Measurements from ENCODE around the gene TSPAN3. TPM values are rescaled to one million over a fixed set of nuclear protein-coding genes. Genes with fewer than 3 reads are reported as not detected.

The TSPAN3 gene
- total RNA-seq, 2 experiments from 2014 or later = 25.6 to 27.0 TPM

- ATAC-seq (no peak), DNase-seq (peak; percentile 47)
- H3K27me3 Mint-ChIP-seq = no peaks in the 10 kb centered on the region
- H3K27ac Mint-ChIP-seq = peak overlapping the region; percentile 28
- ChIA-PET CTCF (interaction anchor here (1.1 kb wide), 2 partner anchors 11 to 27 kb away, joined by 3 read pairs; no protein-coding TSS in a partner anchor), POLR2A (interaction anchor here (1.1 to 1.7 kb wide), 4 partner anchors 11 to 125 kb away, joined by 3 to 7 read pairs (median 4); no protein-coding TSS in a partner anchor)
- peaks cover 73% of the 10 kb centered on the region for H3K36me3 Mint-ChIP-seq (ENCODE audit: low read depth)
- peaks cover 76% of the 10 kb centered on the region for H3K4me1 Mint-ChIP-seq (ENCODE audit: low read depth)
- intact Hi-C loops (cut with micrococcal nuclease) = no loop called here
- H3K4me3 Mint-ChIP-seq = peak overlapping the region; percentile 95
- TF ChIP-seq, protein P1, sequence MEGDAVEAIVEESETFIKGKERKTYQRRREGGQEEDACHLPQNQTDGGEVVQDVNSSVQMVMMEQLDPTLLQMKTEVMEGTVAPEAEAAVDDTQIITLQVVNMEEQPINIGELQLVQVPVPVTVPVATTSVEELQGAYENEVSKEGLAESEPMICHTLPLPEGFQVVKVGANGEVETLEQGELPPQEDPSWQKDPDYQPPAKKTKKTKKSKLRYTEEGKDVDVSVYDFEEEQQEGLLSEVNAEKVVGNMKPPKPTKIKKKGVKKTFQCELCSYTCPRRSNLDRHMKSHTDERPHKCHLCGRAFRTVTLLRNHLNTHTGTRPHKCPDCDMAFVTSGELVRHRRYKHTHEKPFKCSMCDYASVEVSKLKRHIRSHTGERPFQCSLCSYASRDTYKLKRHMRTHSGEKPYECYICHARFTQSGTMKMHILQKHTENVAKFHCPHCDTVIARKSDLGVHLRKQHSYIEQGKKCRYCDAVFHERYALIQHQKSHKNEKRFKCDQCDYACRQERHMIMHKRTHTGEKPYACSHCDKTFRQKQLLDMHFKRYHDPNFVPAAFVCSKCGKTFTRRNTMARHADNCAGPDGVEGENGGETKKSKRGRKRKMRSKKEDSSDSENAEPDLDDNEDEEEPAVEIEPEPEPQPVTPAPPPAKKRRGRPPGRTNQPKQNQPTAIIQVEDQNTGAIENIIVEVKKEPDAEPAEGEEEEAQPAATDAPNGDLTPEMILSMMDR (IDR thresholded peaks at IDR 0.05) = no peak
- peaks cover 4% of the 10 kb centered on the region for H3K9me3 Mint-ChIP-seq
These were observed 70.9 kb downstream of the TSPAN3 start for GRCh38 chr15:76999996-77000395.

GRCh38 chr15:76998663-76999285 is 72.1 kb downstream of the TSPAN3 start:
- ChIA-PET CTCF (interaction anchor here (0.7 to 6.3 kb wide), 10 partner anchors 10 to 51 kb away, joined by 3 to 42 read pairs (median 6); no protein-coding TSS in a partner anchor), POLR2A (interaction anchor here (1.0 to 6.3 kb wide), 8 partner anchors 10 to 44 kb away, joined by 3 to 62 read pairs (median 6); no protein-coding TSS in a partner anchor)
- Mint-ChIP-seq H3K36me3 (ENCODE audit: low read depth) (peaks cover 62% of the 10 kb centered on the region), H3K4me1 (ENCODE audit: low read depth) (peaks cover 77% of the 10 kb centered on the region), H3K9me3 (no peaks in the 10 kb centered on the region), H3K27ac (peak overlapping the region; percentile 98), H3K27me3 (no peaks in the 10 kb centered on the region), H3K4me3 (peak overlapping the region; percentile 95)
- intact Hi-C loops (cut with micrococcal nuclease) = no loop called here
- ATAC-seq (no peak), DNase-seq (no peak)
- TF ChIP-seq, protein P1 (IDR thresholded peaks at IDR 0.05) = no peak

DNA sequence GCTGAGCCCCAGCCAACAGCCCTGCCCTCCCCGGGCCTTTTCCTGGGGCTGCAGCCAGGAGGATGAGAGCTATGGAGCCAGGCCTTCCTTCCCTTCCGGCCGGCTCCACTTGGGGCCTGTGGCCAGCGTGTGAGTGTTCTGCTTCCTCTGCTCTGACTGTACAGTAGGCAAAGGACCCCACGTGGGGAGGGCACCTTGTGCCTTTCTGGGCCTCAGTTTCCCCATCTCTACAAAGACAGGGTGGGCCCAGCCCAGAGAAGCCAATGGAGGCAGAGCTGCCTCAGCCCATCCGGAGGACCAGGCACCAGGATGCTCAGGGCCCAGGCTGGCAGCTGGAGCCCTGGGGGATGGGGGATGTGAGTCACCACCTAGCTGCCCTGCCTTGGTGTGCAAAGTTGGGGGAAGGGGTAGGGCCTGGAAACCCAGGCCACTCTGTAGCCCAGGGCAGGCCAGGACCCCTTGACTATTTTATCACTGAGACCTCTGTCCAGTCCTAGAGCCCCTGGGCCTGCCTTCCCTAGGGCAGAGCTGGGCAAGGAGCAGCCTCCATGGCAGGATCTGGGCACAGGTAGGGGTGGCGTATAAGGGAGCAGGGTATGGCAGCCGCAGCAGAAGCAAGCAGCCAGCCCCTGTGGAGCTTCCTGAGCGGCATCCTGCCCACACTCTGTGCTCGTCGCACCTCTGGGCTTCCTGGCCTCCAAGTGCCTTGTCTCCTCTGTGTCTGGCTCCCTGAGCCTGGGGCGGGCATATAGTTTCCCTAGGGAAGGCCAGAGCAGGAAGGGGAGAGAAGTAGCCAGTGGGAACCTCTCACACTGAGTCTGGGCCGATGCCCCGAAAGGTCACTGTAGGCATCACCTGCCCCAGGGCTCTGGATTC is 74.1 kb downstream of the TSPAN3 start:
- peak overlapping the region; percentile 95 for H3K4me3 Mint-ChIP-seq
- no peaks in the 10 kb centered on the region for H3K9me3 Mint-ChIP-seq
- TF ChIP-seq, protein P1 (IDR thresholded peaks at IDR 0.05) = no peak
- H3K4me1 Mint-ChIP-seq (ENCODE audit: low read depth) = peaks cover 72% of the 10 kb centered on the region
- ATAC-seq (peak; percentile 48), DNase-seq (peak; percentile 82)
- H3K27ac Mint-ChIP-seq = peak overlapping the region; percentile 98
- intact Hi-C loops (cut with micrococcal nuclease) = no loop called here
- CTCF ChIA-PET = interaction anchor here (0.6 to 6.3 kb wide), 10 partner anchors 9 to 34 kb away, joined by 3 to 42 read pairs (median 6); no protein-coding TSS in a partner anchor
- H3K27me3 Mint-ChIP-seq = no peaks in the 10 kb centered on the region
- POLR2A ChIA-PET = interaction anchor here (0.5 to 6.3 kb wide), 9 partner anchors 8 to 26 kb away, joined by 3 to 62 read pairs (median 4); no protein-coding TSS in a partner anchor
- H3K36me3 Mint-ChIP-seq (ENCODE audit: low read depth) = peaks cover 51% of the 10 kb centered on the region

DNA sequence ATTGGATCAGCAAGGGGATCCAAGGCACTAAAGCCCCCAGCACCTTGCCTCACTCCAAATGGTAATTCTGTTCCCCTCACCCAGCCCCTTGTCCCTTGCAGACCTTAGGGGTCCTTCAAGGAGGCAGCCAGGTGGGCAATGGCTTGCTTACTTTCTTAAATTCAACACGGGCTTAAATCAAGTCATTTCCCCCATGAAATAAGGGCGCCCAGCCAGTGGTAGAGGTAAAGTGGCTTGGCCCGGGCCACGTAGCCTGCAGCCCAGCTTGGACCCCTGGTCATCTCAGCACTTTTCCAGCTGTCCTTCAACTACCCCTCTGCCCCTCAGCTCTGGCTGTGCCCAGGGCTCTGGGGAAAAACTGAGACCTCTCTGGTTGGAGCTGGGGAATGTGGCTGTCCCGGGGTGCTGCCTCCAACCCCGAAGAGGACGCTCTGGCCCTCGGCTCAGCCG is 74.8 kb downstream of the TSPAN3 start:
- no peak for DNase-seq
- intact Hi-C loops (cut with micrococcal nuclease) = no loop called here
- Mint-ChIP-seq H3K4me1 (ENCODE audit: low read depth) (peaks cover 65% of the 10 kb centered on the region), H3K4me3 (peak overlapping the region; percentile 95), H3K27ac (peak overlapping the region; percentile 98), H3K36me3 (ENCODE audit: low read depth) (peaks cover 47% of the 10 kb centered on the region), H3K9me3 (no peaks in the 10 kb centered on the region), H3K27me3 (no peaks in the 10 kb centered on the region)
- ChIA-PET CTCF (interaction anchor here (0.6 to 6.3 kb wide), 10 partner anchors 8 to 39 kb away, joined by 3 to 42 read pairs (median 6); no protein-coding TSS in a partner anchor), POLR2A (interaction anchor here (0.6 to 6.3 kb wide), 7 partner anchors 12 to 308 kb away, joined by 3 to 62 read pairs (median 9); no protein-coding TSS in a partner anchor)
- TF ChIP-seq, protein P1 (IDR thresholded peaks at IDR 0.05) = no peak
- ATAC-seq = no peak
